Hepatocyte (in vitro differentiated cells): ENCODE measurements around the gene DISP1. TPM values are rescaled to one million over a fixed set of nuclear protein-coding genes. Genes with fewer than 3 reads are reported as not detected.

Experiments used
- DNase-seq: peaks from one replicate; pipeline ENCODE4 v3.0.0-alpha.2; 2016; ENCODE audit warnings: low spot score
- H2AFZ ChIP-seq: fragments of 200-600 bp; sonication (generic); 2 replicates; pipeline ENCODE4 v1.6.0; 2016; ENCODE audit warnings: antibody characterized with exemption, mild to moderate bottlenecking
- H3K27ac ChIP-seq: fragments of 200-600 bp; sonication (generic); 2 replicates; pipeline ENCODE4 v1.5.1; 2016; ENCODE audit warnings: mild to moderate bottlenecking
- H3K27me3 ChIP-seq: fragments of 200-600 bp; sonication (generic); 2 replicates; pipeline ENCODE4 v1.6.1; 2016
- H3K36me3 ChIP-seq: fragments of 200-600 bp; sonication (generic); replicated peaks from 2 replicates; pipeline ENCODE4 v1.5.1; 2016; ENCODE audit warnings: low read depth; ENCODE audit not compliant: insufficient read depth
- H3K4me1 ChIP-seq: fragments of 200-600 bp; sonication (generic); 2 replicates; pipeline ENCODE4 v1.5.1; 2016; ENCODE audit warnings: mild to moderate bottlenecking, moderate library complexity; ENCODE audit not compliant: insufficient read depth
- H3K4me2 ChIP-seq: fragments of 200-600 bp; sonication (generic); 2 replicates; pipeline ENCODE4 v1.6.0; 2016
- H3K4me3 ChIP-seq: fragments of 200-600 bp; sonication (generic); 2 replicates; pipeline ENCODE4 v1.5.1; 2016; ENCODE audit warnings: mild to moderate bottlenecking
- H3K79me2 ChIP-seq: fragments of 200-600 bp; sonication (generic); 2 replicates; pipeline ENCODE4 v1.6.0; 2017; ENCODE audit warnings: mild to moderate bottlenecking
- H3K9me2 ChIP-seq: fragments of 200-600 bp; sonication (generic); replicated peaks from 2 replicates; pipeline ENCODE4 v1.6.0; 2017; ENCODE audit warnings: mild to moderate bottlenecking; ENCODE audit not compliant: insufficient read depth
- H3K9me3 ChIP-seq: fragments of 200-600 bp; sonication (generic); 2 replicates; pipeline ENCODE4 v1.5.1; 2016; ENCODE audit warnings: low read depth, mild to moderate bottlenecking
- H4K20me1 ChIP-seq: fragments of 200-600 bp; sonication (generic); 2 replicates; pipeline ENCODE4 v1.6.0; 2016; ENCODE audit warnings: mild to moderate bottlenecking; ENCODE audit not compliant: insufficient read depth, poor library complexity, severe bottlenecking
- EZH2 ChIP-seq: fragments of 200-600 bp; sonication (generic); IDR thresholded peaks from 2 replicates; pipeline ENCODE4 v1.6.1; 2016; ENCODE audit warnings: antibody characterized with exemption, mild to moderate bottlenecking, borderline replicate concordance
- EZH2phosphoT487 ChIP-seq: fragments of 200-600 bp; sonication (generic); IDR thresholded peaks from one replicate; pipeline ENCODE4 v1.6.1; 2018; ENCODE audit warnings: antibody characterized with exemption, mild to moderate bottlenecking, low read depth, moderate library complexity; ENCODE audit not compliant: unreplicated experiment, severe bottlenecking
- WGBS: methylation state at CpG from one replicate; pipeline ENCODE4 v1.1.6; 2016; ENCODE audit warnings: low lambda C conversion rate; ENCODE audit errors: missing lambda C conversion rate; 5-methylcytosine and 5-hydroxymethylcytosine counted together
- polyA plus RNA-seq: library from polyadenylated mRNA; unstranded; fragments of >200 nt; fragmentation: Nextera tagmentation; extraction: Ambion mirVana; gene quantifications from 2 replicates; pipeline ENCODE4 v1.2.1, GENCODE V29; 2016
- total RNA-seq: library from RNA; depleted of rRNA; stranded (reverse); fragments of >200 nt; gene quantifications from 2 replicates; pipeline ENCODE4 v1.2.3, GENCODE V29; 2014
- TF ChIP-seq, protein P1 (sequence below): fragments of 200-600 bp; sonication (generic); IDR thresholded peaks from 2 replicates; pipeline ENCODE4 v1.5.1; 2016; ENCODE audit warnings: antibody characterized with exemption, mild to moderate bottlenecking; ENCODE audit not compliant: poor library complexity

The DISP1 gene, protein sequence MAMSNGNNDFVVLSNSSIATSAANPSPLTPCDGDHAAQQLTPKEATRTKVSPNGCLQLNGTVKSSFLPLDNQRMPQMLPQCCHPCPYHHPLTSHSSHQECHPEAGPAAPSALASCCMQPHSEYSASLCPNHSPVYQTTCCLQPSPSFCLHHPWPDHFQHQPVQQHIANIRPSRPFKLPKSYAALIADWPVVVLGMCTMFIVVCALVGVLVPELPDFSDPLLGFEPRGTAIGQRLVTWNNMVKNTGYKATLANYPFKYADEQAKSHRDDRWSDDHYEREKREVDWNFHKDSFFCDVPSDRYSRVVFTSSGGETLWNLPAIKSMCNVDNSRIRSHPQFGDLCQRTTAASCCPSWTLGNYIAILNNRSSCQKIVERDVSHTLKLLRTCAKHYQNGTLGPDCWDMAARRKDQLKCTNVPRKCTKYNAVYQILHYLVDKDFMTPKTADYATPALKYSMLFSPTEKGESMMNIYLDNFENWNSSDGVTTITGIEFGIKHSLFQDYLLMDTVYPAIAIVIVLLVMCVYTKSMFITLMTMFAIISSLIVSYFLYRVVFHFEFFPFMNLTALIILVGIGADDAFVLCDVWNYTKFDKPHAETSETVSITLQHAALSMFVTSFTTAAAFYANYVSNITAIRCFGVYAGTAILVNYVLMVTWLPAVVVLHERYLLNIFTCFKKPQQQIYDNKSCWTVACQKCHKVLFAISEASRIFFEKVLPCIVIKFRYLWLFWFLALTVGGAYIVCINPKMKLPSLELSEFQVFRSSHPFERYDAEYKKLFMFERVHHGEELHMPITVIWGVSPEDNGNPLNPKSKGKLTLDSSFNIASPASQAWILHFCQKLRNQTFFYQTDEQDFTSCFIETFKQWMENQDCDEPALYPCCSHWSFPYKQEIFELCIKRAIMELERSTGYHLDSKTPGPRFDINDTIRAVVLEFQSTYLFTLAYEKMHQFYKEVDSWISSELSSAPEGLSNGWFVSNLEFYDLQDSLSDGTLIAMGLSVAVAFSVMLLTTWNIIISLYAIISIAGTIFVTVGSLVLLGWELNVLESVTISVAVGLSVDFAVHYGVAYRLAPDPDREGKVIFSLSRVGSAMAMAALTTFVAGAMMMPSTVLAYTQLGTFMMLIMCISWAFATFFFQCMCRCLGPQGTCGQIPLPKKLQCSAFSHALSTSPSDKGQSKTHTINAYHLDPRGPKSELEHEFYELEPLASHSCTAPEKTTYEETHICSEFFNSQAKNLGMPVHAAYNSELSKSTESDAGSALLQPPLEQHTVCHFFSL (N-terminal part only)
- total RNA-seq = 10.6 and 14.6 TPM in 2 replicates
- polyA plus RNA-seq = 10.1 and 11.6 TPM in 2 replicates

DNA sequence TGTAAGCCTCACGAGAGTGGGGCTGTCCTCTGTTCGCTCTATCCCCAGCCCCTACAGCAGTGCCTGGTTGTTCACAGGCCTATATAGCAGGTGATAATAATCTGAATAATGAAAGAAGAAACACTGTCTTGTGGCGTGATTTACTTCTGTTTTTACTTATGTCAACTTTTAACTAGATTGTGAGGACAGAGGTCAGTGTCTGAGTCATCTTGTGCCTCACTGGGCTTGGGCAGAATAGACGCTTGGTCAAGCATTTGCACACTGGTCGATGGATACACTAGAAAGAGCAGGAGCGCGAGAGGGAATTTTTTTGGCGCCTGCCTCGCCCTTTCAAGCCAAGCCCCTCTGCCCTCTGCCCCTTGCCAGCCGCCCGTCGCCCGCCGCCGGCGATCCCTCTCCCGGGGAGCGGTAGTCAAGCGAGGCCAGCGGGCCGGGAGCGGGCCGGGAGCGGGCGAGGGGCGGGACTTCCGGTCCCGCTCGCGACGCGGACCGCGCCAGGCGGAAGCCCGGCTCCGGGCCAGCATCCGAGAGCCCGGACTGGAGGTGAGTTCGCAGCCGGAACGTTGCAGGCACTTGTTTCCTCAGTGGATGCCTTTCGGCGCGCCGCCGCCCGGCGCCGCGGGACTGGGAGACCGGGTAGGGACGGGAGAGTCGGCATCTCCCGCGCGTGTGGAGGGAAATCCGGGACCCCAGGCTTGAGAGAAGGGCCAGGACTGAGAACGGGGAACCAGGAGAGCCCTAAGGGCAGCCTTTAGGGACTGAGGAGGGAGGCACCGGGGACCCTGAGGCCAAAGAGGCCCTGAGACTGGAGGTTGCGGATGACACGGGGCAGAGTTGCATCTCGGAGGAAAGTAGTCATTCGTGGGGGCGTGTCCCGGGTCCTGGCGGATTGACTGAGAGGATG is at the start of gene DISP1:
Gene DISP1, plus strand, starts transcription at position 504 of the 904 bp plus-strand sequence. CDS start 127,785 bp downstream, outside the sequence.
- Histone ChIP-seq H3K4me3 (peak within 1 kb of the TSS; percentile 62), H4K20me1 (no peaks in the 10 kb centered on the region), H3K36me3 (no peaks in the 10 kb centered on the region), H3K4me1 (peaks cover 24% of the 10 kb centered on the region), H3K27ac (peak within 1 kb of the TSS; percentile 98), H2AFZ (peak within 1 kb of the TSS; percentile 98), H3K4me2 (peak within 1 kb of the TSS; percentile 74), H3K27me3 (no peaks in the 10 kb centered on the region), H3K9me2 (no peaks in the 10 kb centered on the region), H3K79me2 (peaks cover 42% of the 10 kb centered on the region), H3K9me3 (no peaks in the 10 kb centered on the region)
- WGBS = 3% methylated on average over 45 of the region's 67 CpGs
- no peak for TF ChIP-seq EZH2phosphoT487
- DNase-seq = peak; percentile 92

GRCh38 chr1:222767152-222767571 is 47.7 kb upstream of the DISP1 start:
- Histone ChIP-seq H4K20me1 (no peaks in the 10 kb centered on the region), H3K4me1 (no peaks in the 10 kb centered on the region), H3K79me2 (no peaks in the 10 kb centered on the region), H3K4me2 (no peak overlapping the region), H2AFZ (no peak overlapping the region), H3K9me2 (no peaks in the 10 kb centered on the region), H3K9me3 (no peaks in the 10 kb centered on the region), H3K27me3 (no peaks in the 10 kb centered on the region), H3K4me3 (no peak overlapping the region), H3K36me3 (no peaks in the 10 kb centered on the region), H3K27ac (no peak overlapping the region)
- DNase-seq = no peak
- TF ChIP-seq EZH2phosphoT487 (no peak), EZH2 (no peak)
- TF ChIP-seq, protein P1, sequence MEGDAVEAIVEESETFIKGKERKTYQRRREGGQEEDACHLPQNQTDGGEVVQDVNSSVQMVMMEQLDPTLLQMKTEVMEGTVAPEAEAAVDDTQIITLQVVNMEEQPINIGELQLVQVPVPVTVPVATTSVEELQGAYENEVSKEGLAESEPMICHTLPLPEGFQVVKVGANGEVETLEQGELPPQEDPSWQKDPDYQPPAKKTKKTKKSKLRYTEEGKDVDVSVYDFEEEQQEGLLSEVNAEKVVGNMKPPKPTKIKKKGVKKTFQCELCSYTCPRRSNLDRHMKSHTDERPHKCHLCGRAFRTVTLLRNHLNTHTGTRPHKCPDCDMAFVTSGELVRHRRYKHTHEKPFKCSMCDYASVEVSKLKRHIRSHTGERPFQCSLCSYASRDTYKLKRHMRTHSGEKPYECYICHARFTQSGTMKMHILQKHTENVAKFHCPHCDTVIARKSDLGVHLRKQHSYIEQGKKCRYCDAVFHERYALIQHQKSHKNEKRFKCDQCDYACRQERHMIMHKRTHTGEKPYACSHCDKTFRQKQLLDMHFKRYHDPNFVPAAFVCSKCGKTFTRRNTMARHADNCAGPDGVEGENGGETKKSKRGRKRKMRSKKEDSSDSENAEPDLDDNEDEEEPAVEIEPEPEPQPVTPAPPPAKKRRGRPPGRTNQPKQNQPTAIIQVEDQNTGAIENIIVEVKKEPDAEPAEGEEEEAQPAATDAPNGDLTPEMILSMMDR = no peak
- WGBS = 83% methylated on average over 5 of the region's 5 CpGs

DNA sequence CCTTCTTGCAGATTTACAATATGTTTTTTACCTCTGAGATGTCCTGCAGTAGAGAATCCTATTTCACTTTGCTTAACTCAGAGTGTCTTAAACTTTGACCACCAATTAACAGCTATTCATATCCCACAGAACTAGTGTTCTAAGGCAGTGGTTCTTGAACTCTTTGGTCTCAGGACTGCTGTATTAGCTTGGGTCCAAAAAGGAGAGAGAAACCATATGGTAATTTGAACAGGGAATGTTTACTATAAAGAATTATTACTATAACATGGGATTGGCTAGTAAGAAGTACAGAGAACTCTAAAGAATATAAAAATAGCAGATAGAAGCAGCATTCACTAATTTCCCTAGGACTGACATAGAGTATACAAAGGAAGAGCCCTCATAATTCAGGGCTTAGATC is 46.2 kb upstream of the DISP1 start:
- Histone ChIP-seq H3K27ac (no peak overlapping the region), H3K9me2 (no peaks in the 10 kb centered on the region), H3K27me3 (no peaks in the 10 kb centered on the region), H3K4me2 (no peak overlapping the region), H3K4me1 (no peaks in the 10 kb centered on the region), H3K36me3 (no peaks in the 10 kb centered on the region), H3K9me3 (no peaks in the 10 kb centered on the region), H3K79me2 (no peaks in the 10 kb centered on the region), H3K4me3 (no peak overlapping the region), H4K20me1 (no peaks in the 10 kb centered on the region), H2AFZ (no peak overlapping the region)
- TF ChIP-seq, protein P1 = no peak
- TF ChIP-seq EZH2phosphoT487 = no peak
- no peak for TF ChIP-seq EZH2
- DNase-seq = no peak
